Measurements from ENCODE around the gene ZNF423.

Gene ZNF423

DNA sequence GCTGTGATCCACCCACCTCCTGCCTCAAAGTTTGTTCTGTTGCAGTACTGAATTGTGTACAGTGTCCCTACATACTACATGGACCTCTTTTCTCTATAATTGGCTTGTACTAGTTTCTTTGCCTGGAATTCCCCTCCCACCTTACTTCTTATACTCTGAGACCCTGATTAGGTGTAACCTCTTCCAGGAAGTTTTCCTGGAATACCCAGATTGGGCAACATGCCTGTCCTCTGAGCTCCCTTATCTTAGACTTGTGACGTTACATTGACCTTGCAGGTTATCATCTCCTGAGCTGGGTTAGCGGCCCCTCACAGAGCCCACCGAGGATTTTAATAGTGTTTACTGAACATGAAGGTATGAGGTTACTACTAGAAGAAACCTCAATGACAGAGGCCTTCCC lies 237.0 kb downstream of the ZNF423 start:
- DNase-seq, result no peak

GRCh38 chr16:49617710-49618330 lies 238.1 kb downstream of the ZNF423 start:
- no peak for DNase-seq

DNA sequence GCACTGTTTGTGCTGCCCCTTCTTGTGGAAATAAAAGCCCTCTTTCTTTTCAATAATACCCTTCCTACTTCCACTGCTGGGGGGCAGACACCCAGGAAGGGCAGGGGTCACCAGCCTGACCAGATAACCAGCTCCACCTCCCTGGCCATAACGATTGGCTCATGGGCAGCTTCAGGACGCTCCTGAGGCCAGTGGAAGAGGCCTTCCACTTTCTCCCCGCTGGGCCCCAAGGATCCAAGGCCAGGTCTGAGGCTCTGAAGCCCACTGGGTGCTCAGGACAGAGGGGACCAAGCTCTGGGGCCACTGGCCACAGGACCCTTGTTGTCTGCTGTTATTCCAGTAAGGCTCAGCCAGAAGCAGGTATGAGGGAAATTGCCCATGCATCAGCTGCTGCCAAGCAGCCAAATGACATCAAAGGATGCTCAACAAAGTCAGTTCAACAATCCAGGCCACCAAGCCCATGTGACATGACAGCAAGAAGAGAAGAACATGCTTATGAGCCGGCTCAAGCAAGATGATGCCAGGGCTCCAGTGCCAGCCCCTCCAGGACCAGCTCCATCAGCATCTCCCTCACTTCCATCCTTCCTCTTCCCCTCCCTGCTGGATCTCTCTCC lies 238.8 kb downstream of the ZNF423 start:
- no peak for DNase-seq

DNA sequence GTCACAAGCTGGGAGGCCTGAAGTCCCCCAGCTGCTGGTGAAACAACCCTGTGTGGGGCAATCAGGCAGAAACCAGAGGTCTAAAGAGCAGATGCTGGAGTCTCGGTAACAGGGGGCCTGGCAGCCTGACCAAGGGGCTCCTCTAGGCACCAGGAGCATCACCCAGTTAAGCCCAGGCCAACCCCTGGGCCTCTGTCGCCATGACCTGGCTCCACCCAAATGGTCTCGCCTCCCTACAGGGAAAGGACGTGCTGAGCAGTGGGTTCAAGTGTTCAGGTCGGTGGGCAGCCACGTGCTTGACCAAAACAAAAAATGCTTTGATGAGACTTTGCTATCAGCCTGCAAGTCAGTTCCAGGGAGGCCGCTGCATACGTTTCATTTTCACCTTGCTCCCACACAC lies 240.3 kb downstream of the ZNF423 start:
- DNase-seq, result no peak

GRCh38 chr16:49610983-49611382 lies 244.9 kb downstream of the ZNF423 start:
- DNase-seq, result no peak

DNA sequence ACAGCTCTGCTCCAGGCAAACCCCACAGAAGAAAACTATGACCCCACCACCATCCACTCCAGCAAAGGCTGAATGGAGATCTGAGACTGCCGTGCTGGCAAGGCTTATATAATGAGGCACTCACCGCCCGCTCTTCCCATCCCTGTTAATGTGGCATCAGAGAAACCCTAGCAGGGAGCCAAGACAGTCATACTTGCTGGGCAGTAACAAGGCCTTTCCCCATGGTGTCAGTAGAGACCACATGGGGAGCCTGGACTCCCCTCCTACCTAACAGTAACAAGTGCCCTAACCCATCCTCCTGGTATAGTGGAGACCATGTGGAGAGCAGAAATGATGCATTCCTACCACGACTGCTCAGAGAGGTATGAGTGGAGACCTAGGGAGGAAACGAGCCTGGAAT lies 247.1 kb downstream of the ZNF423 start:
- no peak for DNase-seq

DNA sequence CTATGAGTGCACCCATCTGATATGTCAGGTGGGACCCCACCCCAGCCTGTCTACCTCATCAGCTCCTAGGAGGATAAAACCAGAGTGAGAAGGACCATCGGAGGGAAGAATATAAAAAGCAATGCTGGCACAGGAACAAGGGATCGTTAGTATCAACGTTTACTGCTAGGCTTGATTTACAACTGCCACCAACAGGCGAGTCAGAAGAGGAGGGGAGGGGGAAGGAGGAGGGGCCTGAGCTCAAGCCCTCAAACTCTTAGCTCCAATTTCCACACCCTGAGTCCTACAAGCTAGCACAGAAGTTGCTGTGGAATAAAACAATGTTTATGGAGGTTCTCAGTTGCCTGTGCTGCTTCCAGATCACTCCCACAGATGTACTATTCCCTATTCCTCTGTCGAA lies 247.8 kb downstream of the ZNF423 start:
- DNase-seq, result no peak

- no peak for DNase-seq
Observed at GRCh38 chr16:49605536-49606254, 250.2 kb downstream of the ZNF423 start.

DNA sequence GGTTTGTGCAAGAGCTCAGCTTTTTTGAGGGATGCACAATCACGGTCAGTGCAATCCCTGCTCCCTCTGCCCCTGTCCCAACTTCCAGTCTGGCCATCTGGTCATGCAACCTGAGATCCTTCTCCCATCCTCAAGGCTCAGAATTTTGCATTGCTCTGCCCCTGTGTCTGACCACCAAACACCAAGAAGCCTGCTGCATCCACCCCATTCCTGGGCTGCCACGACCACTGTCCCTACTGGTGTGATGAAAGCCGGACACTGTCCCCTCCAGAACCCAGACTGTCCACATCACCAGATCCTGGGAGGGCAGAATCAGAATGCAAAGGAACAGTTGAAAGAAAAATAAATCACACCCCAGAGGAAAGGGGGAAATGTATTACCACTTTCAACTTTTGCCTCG lies 251.3 kb downstream of the ZNF423 start:
- no peak for DNase-seq

DNA sequence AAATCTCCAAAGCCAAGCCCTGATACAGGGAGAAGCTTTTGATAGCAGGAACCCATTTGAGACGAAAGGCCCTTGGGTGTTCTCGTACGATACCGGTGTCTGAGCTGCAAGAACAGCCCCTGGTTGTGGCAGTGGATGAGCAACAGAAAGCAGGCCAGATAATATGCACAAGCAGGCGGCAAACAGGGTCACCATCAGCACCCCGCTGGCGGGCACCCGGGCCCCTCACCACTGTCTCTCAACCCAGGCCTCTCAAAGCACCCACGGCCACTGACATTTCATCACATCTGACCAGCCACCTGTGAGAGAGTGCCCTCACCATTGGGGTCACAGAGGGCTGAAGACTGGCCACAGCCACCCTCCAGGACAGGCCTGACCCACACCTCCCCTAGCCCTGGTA lies 252.0 kb downstream of the ZNF423 start:
- DNase-seq, result no peak

DNA sequence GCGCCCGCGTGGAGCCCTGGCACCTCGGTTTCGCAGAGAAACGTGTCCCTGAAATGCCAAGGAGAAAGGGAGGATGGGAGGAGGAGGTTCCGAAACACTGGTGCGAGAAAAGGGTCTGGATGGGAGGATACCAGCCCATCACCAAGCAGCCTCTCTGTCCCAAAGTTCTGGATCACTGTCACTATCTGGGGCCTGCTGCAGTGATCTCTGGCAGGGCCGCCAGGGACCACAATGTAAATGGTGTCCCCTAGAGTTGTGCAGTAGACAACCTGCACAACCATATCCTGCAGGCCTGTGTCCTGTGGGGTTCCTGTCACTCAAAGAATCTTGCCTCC lies 253.0 kb downstream of the ZNF423 start:
- DNase-seq, result no peak

GRCh38 chr16:49602201-49602975 lies 253.5 kb downstream of the ZNF423 start:
- no peak for DNase-seq

- no peak for DNase-seq
Observed at GRCh38 chr16:49601576-49601975, 254.3 kb downstream of the ZNF423 start.

- DNase-seq, result no peak
Observed at GRCh38 chr16:49600976-49601375, 254.9 kb downstream of the ZNF423 start.

DNA sequence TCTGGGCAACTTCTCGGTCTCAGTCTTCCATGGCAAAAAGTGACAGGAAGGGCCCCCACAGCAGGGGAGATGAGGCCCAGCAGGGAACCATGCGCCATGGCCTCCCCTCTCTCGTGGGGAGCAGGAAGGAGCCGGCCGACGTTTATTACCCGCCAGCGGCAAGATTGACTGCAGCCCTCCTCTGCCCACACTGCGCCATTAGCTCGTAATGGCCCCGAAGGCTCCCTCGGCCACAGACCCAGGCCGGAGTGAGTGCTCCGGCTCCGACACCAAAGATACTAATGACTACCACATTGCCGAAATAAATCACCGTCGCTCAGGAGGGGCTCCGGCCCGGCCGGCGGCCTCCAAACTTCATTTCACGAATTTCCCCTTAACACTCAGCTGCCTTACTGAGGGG lies 255.4 kb downstream of the ZNF423 start:
- DNase-seq, result no peak

DNA sequence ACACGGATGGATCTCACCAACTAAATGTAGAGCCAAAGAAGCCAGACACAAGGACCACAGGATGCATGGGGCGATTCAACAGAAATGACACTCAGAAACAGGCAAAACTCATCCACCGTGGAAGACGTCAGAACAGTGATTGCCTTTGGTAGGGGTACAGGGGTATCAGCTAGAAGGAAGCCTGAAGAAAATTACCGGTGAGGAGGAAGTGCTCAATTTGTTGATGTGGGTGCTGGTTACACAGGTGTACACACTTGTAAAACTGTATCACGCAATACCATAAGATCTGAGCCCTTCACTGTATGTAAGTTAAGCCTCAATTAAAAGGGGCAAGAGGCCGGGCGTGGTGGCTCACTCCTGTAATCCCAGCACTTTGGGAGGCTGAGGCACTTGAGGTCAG lies 256.2 kb downstream of the ZNF423 start:
- no peak for DNase-seq

DNA sequence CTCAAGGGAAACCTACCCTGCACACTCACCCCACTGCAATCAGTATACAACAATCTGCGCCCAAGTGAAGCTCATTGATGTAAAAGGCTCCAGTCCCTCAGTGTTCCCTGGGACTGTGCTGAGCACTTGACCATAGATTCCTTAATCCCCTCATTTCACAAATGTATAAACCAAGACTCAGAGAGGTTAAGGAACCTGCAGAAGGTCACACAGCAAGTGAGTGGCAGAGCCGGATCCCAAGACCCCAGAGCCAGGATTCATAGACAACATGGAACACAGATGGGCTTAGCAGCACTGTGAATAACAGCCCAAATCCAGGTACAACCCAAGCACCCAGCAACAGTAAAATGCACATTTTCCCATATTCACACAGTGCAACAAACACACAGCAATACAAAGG lies 256.6 kb downstream of the ZNF423 start:
- no peak for DNase-seq

GRCh38 chr16:49598383-49599170 lies 257.3 kb downstream of the ZNF423 start:
- no peak for DNase-seq

GRCh38 chr16:49597796-49598195 lies 258.1 kb downstream of the ZNF423 start:
- DNase-seq, result no peak

DNA sequence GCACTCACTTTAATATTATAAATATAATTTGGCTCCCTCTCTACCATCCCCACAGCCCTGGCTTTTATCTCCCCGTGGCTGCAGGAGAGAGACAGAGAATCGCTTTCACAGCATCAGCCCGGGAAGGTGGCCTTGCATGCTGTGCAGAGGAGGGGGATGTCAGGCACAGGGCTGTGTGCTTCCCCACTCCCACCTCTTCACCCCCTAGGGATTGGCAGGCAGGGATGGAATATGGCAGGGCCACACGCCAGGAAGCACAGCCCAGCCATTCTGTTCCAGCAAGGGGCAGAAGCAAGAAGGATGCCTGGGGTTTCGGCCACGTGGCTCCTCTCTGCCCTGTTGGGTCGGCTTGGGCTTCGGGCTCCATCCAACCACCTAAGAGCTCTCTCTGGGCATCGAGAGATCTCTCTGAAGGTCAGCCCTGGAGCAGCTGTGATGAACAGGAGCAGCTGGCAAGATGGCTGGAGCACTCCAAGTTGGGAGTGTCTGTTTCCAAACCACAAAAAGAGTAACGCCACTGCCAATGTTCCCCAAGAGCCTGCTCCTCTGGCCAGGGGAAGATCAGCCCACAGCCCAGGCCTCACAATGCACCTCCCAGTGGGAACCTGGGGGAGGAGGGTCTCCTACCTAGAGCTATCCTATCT lies 259.1 kb downstream of the ZNF423 start:
- DNase-seq, result no peak

DNA sequence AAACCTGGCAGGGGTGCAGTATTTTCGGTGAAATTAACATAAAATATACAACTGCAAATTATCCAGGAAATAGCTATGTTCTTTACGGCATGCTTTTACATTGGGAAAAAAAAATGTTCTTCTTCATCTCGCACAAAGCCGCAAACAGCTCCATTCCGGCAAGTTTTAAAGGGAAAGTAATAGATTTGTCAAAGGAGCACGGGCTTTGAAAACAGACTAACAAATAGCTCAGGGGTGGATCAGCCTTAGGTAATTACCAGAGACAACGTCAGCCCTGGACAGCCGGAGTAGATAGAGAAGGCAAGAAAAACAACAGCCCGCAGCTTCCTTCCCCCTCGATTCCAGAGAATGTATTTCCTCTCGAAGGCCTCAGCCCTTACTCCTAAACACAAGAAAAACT lies 259.8 kb downstream of the ZNF423 start:
- no peak for DNase-seq

DNA sequence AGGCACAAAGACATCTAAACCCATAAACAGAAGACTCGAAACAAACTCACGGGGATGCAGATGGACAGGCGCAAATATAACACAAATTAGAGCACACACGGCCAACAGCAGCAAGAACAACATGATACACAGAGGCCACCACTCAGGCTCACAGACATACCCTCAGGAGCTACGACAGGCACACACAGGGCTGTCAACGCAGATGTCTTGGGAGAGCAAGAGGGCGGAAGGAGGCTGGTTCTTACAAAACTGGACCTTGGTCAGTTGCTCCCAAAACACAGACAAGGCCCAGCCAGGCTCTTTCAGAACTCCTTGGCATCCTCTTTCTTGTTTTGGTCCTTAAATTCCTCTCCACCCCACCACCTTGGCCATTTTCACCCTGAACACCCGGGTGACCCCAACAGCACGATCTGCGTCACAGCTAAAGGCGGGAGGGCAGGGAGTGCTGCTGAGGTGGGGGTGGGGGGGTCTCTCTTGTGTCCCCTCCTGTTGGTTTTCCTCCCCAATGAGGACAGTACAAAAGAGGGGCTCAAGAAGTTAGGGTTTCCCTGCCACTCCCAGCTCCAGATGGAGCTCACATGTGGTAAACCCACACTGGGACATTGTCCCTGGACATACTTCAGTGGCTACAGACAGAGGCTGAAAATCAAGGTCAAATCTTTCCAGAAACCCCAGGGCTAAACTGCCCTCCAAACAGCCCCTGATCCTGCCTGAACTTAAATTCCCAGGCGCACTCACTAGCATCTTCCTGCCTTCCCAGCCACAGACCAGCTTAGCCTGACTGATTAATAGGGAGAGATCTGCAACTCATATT lies 261.0 kb downstream of the ZNF423 start:
- no peak for DNase-seq
